ENCODE measurements around the gene ICAM2. TPM values are rescaled to one million over a fixed set of nuclear protein-coding genes. Genes with fewer than 3 reads are reported as not detected.

Gene ICAM2
- total RNA-seq, 4 donors from 2014 or later, result 18.0 to 95.1 (median 36.3) TPM

GRCh38 chr17:64006361-64007088 lies 13.9 kb downstream of the ICAM2 start:
- Histone ChIP-seq H3K4me3 (peak overlapping the region in 1 of 4 donors; percentile 2), H3K9me3 (no peaks in the 10 kb centered on the region), H3K27me3 (peaks cover 0 to 7% of the 10 kb centered on the region in 2 donors), H3K27ac (peak overlapping the region in 2 of 4 donors; percentile 5 to 53), H3K4me1 (peaks cover 0 to 33% (median 11%) of the 10 kb centered on the region in 4 donors), H3K36me3 (no peaks in the 10 kb centered on the region)
- 68 to 71% methylated on average over 12 to 13 of the region's 13 CpGs for WGBS, 2 donors
- DNase-seq (ENCODE audit: low spot score in 2 of 2), result no peak
- peak in 1 of 2 donors; percentile 64 for TF ChIP-seq EP300 (IDR thresholded peaks at IDR 0.05)
- TF ChIP-seq CTCF (IDR thresholded peaks at IDR 0.05), result no peak

- Histone ChIP-seq H3K4me1 (peaks cover 0 to 33% (median 11%) of the 10 kb centered on the region in 4 donors), H3K27me3 (peaks cover 0 to 15% of the 10 kb centered on the region in 2 donors), H3K9me3 (no peaks in the 10 kb centered on the region), H3K27ac (peak overlapping the region in 1 of 4 donors; percentile 34), H3K4me3 (peak overlapping the region in 1 of 4 donors; percentile 2), H3K36me3 (no peaks in the 10 kb centered on the region)
- no peak for TF ChIP-seq CTCF (IDR thresholded peaks at IDR 0.05)
- TF ChIP-seq EP300 (IDR thresholded peaks at IDR 0.05), result no peak
- TF ChIP-seq POLR2A (IDR thresholded peaks at IDR 0.05), result no peak
- DNase-seq (ENCODE audit: low spot score in 2 of 2), result no peak
- WGBS, 2 donors, result 39 to 45% methylated on average over 6 of the region's 6 CpGs
Observed at GRCh38 chr17:64005734-64006167, 14.7 kb downstream of the ICAM2 start.

GRCh38 chr17:64004903-64005733 lies 15.3 kb downstream of the ICAM2 start:
- H3K27ac ChIP-seq, result no peak overlapping the region
- H3K4me3 ChIP-seq, result peak overlapping the region in 1 of 4 donors; percentile 2
- peaks cover 0 to 33% (median 11%) of the 10 kb centered on the region in 4 donors for H3K4me1 ChIP-seq
- H3K9me3 ChIP-seq, result no peaks in the 10 kb centered on the region
- 71 to 83% methylated on average over 15 to 19 of the region's 19 CpGs for WGBS, 2 donors
- TF ChIP-seq EP300 (IDR thresholded peaks at IDR 0.05) (no peak), POLR2A (IDR thresholded peaks at IDR 0.05) (no peak), CTCF (IDR thresholded peaks at IDR 0.05) (no peak)
- H3K27me3 ChIP-seq, result peaks cover 0 to 16% of the 10 kb centered on the region in 2 donors
- no peak for DNase-seq (ENCODE audit: low spot score in 2 of 2)
- H3K36me3 ChIP-seq, result no peaks in the 10 kb centered on the region

GRCh38 chr17:64004218-64004770 lies 16.1 kb downstream of the ICAM2 start:
- DNase-seq (ENCODE audit: low spot score in 2 of 2), result no peak

More at GRCh38 chr17:64004218-64004770, 16.1 kb downstream of the ICAM2 start:
- Histone ChIP-seq H3K27ac (no peak overlapping the region), H3K4me1 (peaks cover 0 to 33% (median 11%) of the 10 kb centered on the region in 4 donors), H3K27me3 (peaks cover 0 to 22% of the 10 kb centered on the region in 2 donors), H3K36me3 (no peaks in the 10 kb centered on the region), H3K9me3 (no peaks in the 10 kb centered on the region), H3K4me3 (no peak overlapping the region)
- WGBS, 2 donors, result 89 to 91% methylated on average over 7 of the region's 7 CpGs
- no peak for TF ChIP-seq POLR2A (IDR thresholded peaks at IDR 0.05)
- TF ChIP-seq EP300 (IDR thresholded peaks at IDR 0.05), result no peak
- TF ChIP-seq CTCF (IDR thresholded peaks at IDR 0.05), result no peak

Data from tibial nerve (tissue), 4 donors.